ENCODE results near the gene TBX10. TPM values are rescaled to one million over a fixed set of nuclear protein-coding genes. Genes with fewer than 3 reads are reported as not detected.

Gene TBX10
- total and polyA plus RNA-seq, 2 of the 8 experiments (the other 6 are each of a cell fraction or from before 2014, with no cell fraction given): 0.09 TPM; not detected in 1

DNA sequence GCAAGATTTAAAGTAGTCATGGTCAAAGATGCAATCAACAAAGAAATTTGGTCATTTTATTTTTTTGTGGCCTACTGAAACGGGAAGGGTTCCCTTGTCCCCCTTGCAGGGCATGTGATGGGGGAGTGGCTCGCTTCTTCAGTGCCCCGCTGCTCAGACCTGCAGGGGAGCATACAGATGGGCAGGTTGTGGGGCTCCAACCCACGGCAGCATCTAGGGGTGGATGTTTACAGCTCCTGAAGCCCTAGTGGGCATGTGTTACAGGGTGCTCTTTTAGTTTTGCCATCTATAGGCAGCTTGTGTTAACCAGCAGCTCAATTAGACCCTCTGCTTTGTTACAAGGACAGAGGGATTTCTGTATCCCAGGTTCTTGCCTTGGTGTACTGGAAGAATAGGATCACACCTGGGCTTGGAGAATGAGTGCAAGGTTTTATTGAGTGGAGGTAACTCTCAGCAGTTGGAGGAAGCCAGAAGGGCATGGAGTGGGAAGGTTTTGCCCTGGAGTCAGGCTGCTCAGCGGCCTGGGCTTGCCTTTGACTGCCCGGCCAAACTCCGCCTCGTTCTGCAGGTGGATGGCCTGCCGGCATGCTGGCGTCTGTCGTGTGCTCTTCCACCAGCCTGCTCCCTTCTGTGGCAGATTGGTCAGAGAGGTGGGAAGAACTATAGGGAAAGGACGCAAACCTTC lies 46.5 kb downstream of the TBX10 start (continued):
- TF ChIP-seq, protein P1, sequence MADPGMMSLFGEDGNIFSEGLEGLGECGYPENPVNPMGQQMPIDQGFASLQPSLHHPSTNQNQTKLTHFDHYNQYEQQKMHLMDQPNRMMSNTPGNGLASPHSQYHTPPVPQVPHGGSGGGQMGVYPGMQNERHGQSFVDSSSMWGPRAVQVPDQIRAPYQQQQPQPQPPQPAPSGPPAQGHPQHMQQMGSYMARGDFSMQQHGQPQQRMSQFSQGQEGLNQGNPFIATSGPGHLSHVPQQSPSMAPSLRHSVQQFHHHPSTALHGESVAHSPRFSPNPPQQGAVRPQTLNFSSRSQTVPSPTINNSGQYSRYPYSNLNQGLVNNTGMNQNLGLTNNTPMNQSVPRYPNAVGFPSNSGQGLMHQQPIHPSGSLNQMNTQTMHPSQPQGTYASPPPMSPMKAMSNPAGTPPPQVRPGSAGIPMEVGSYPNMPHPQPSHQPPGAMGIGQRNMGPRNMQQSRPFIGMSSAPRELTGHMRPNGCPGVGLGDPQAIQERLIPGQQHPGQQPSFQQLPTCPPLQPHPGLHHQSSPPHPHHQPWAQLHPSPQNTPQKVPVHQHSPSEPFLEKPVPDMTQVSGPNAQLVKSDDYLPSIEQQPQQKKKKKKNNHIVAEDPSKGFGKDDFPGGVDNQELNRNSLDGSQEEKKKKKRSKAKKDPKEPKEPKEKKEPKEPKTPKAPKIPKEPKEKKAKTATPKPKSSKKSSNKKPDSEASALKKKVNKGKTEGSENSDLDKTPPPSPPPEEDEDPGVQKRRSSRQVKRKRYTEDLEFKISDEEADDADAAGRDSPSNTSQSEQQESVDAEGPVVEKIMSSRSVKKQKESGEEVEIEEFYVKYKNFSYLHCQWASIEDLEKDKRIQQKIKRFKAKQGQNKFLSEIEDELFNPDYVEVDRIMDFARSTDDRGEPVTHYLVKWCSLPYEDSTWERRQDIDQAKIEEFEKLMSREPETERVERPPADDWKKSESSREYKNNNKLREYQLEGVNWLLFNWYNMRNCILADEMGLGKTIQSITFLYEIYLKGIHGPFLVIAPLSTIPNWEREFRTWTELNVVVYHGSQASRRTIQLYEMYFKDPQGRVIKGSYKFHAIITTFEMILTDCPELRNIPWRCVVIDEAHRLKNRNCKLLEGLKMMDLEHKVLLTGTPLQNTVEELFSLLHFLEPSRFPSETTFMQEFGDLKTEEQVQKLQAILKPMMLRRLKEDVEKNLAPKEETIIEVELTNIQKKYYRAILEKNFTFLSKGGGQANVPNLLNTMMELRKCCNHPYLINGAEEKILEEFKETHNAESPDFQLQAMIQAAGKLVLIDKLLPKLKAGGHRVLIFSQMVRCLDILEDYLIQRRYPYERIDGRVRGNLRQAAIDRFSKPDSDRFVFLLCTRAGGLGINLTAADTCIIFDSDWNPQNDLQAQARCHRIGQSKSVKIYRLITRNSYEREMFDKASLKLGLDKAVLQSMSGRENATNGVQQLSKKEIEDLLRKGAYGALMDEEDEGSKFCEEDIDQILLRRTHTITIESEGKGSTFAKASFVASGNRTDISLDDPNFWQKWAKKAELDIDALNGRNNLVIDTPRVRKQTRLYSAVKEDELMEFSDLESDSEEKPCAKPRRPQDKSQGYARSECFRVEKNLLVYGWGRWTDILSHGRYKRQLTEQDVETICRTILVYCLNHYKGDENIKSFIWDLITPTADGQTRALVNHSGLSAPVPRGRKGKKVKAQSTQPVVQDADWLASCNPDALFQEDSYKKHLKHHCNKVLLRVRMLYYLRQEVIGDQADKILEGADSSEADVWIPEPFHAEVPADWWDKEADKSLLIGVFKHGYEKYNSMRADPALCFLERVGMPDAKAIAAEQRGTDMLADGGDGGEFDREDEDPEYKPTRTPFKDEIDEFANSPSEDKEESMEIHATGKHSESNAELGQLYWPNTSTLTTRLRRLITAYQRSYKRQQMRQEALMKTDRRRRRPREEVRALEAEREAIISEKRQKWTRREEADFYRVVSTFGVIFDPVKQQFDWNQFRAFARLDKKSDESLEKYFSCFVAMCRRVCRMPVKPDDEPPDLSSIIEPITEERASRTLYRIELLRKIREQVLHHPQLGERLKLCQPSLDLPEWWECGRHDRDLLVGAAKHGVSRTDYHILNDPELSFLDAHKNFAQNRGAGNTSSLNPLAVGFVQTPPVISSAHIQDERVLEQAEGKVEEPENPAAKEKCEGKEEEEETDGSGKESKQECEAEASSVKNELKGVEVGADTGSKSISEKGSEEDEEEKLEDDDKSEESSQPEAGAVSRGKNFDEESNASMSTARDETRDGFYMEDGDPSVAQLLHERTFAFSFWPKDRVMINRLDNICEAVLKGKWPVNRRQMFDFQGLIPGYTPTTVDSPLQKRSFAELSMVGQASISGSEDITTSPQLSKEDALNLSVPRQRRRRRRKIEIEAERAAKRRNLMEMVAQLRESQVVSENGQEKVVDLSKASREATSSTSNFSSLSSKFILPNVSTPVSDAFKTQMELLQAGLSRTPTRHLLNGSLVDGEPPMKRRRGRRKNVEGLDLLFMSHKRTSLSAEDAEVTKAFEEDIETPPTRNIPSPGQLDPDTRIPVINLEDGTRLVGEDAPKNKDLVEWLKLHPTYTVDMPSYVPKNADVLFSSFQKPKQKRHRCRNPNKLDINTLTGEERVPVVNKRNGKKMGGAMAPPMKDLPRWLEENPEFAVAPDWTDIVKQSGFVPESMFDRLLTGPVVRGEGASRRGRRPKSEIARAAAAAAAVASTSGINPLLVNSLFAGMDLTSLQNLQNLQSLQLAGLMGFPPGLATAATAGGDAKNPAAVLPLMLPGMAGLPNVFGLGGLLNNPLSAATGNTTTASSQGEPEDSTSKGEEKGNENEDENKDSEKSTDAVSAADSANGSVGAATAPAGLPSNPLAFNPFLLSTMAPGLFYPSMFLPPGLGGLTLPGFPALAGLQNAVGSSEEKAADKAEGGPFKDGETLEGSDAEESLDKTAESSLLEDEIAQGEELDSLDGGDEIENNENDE (IDR thresholded peaks at IDR 0.05; ENCODE audit: insufficient replicate concordance, low read length): no peak
- TF ChIP-seq GABPA (IDR thresholded peaks at IDR 0.05; ENCODE audit: borderline replicate concordance, insufficient read depth, low read length): no peak
- no peak for TF ChIP-seq SIX5 (IDR thresholded peaks at IDR 0.05; ENCODE audit: low read depth, low read length)
- TF ChIP-seq, protein P2, sequence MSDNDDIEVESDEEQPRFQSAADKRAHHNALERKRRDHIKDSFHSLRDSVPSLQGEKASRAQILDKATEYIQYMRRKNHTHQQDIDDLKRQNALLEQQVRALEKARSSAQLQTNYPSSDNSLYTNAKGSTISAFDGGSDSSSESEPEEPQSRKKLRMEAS (IDR thresholded peaks at IDR 0.05): no peak
- no peak for TF ChIP-seq POLR2AphosphoS5 (IDR thresholded peaks at IDR 0.05; ENCODE audit: low read depth, low read length)
- no peak for TF ChIP-seq RAD21 (IDR thresholded peaks at IDR 0.05 in 1 of 2, conservative IDR thresholded peaks at IDR 0.05 in 1 of 2; ENCODE audit: low read depth in 2 of 2, low read length in 2 of 2)
- TF ChIP-seq EGR1 (IDR thresholded peaks at IDR 0.05; ENCODE audit: borderline replicate concordance, low read depth, low read length): no peak
- TF ChIP-seq RNF2 (IDR thresholded peaks at IDR 0.05; ENCODE audit: borderline replicate concordance, low read depth, low read length, missing control alignments, poor library complexity, severe bottlenecking): no peak
- TF ChIP-seq PHF8 (conservative IDR thresholded peaks at IDR 0.05; ENCODE audit: low read depth, low read length): no peak
